Left ventricle myocardium inferior (tissue), 1 donor: ENCODE data around the gene CECR2. TPM values are rescaled to one million over a fixed set of nuclear protein-coding genes. Genes with fewer than 3 reads are reported as not detected.
"Not testable (repeated sequence)": the region's sequence is repeated elsewhere in the genome, so short reads cannot be mapped to it uniquely, and the experiment has no call there.

ENCODE experiments used
- DNase-seq: peaks from one replicate; pipeline ENCODE4 v3.0.0-alpha.2; 2020
- H3K27ac ChIP-seq: fragments of 200-600 bp; replicated peaks from 2 replicates; pipeline ENCODE4 v1.8.0; 2021
- H3K27me3 ChIP-seq: fragments of 200-600 bp; 2 replicates; pipeline ENCODE4 v1.8.0; 2021; ENCODE audit warnings: low read depth
- H3K36me3 ChIP-seq: fragments of 200-600 bp; 2 replicates; pipeline ENCODE4 v1.8.0; 2021
- H3K4me1 ChIP-seq: fragments of 200-600 bp; 2 replicates; pipeline ENCODE4 v1.8.0; 2021
- H3K4me3 ChIP-seq: fragments of 200-600 bp; 2 replicates; pipeline ENCODE4 v1.8.0; 2021; ENCODE audit warnings: mild to moderate bottlenecking, moderate library complexity
- H3K9me3 ChIP-seq: fragments of 200-600 bp; replicated peaks from 2 replicates; pipeline ENCODE4 v1.8.0; 2021
- CTCF ChIP-seq: fragments of 200-600 bp; IDR thresholded peaks from 2 replicates; pipeline ENCODE4 v1.8.0; 2021; ENCODE audit warnings: antibody characterized with exemption, mild to moderate bottlenecking, borderline replicate concordance
- intact Hi-C: fragments of 100-400 bp; cut with micrococcal nuclease; formaldehyde crosslinking; loops from one replicate; pipeline ENCODE4 v1.11.0; 2022
- total RNA-seq: library from RNA; stranded (reverse); fragmentation: NEBNext Ultra II Directional; extraction: Animal tissue kit (Norgen Biotek cat#: 25700); gene quantifications from one replicate; pipeline ENCODE4 v1.2.1, GENCODE V29; 2021
- donor health status: DM: no; HTN: yes; CAD: no; lungs with severe emphysema.

The CECR2 gene
- total RNA-seq, 1 donor from 2014 or later, result 3.1 TPM

GRCh38 chr22:17412232-17412631, 43.0 kb downstream of the CECR2 start:
- DNase-seq, result no peak
- H3K27me3 ChIP-seq, result no peaks in the 10 kb centered on the region
- intact Hi-C loops, result no loop called here

GRCh38 chr22:17418890-17419324, 49.6 kb downstream of the CECR2 start:
- Histone ChIP-seq H3K36me3 (no peaks in the 10 kb centered on the region), H3K9me3 (no peaks in the 10 kb centered on the region), H3K27me3 (no peaks in the 10 kb centered on the region), H3K4me1 (no peaks in the 10 kb centered on the region), H3K27ac (no peak overlapping the region), H3K4me3 (no peak overlapping the region)
- DNase-seq, result no peak
- no peak for TF ChIP-seq CTCF
- intact Hi-C loops, result no loop called here

More at GRCh38 chr22:17412232-17412631, 43.0 kb downstream of the CECR2 start:
- H3K4me1 ChIP-seq, result peaks cover 34% of the 10 kb centered on the region
- TF ChIP-seq CTCF, result no peak
- no peak overlapping the region for H3K4me3 ChIP-seq
- H3K27ac ChIP-seq, result no peak overlapping the region
- no peaks in the 10 kb centered on the region for H3K9me3 ChIP-seq
- no peaks in the 10 kb centered on the region for H3K36me3 ChIP-seq

DNA sequence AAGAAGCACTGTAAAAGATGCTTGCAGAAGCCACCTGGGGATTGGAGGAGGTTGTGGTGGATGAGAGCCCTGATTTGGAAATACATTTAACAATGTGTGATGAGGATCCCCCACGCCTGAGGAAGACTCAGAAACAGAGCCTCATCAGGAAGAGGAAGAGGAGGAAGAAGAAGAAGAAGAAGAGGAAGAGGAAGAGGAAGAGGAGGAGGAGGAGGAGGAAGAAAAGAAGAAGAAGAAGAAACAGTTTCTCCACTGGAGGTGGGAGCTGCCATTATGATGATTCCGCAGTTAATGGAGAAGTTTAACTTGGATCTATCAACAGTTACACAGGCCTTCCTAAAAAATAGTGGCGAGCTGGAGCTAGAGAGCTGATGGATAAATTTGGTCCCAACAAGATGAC, 50.1 kb downstream of the CECR2 start:
- no peak overlapping the region for H3K27ac ChIP-seq
- no peaks in the 10 kb centered on the region for H3K36me3 ChIP-seq
- no peak for TF ChIP-seq CTCF
- no peak for DNase-seq
- H3K4me3 ChIP-seq, result no peak overlapping the region
- H3K9me3 ChIP-seq, result no peaks in the 10 kb centered on the region
- intact Hi-C loops, result no loop called here
- H3K4me1 ChIP-seq, result no peaks in the 10 kb centered on the region
- H3K27me3 ChIP-seq, result no peaks in the 10 kb centered on the region

- no peaks in the 10 kb centered on the region for H3K9me3 ChIP-seq
- DNase-seq, result no peak
- H3K27me3 ChIP-seq, result no peaks in the 10 kb centered on the region
- intact Hi-C loops, result no loop called here
- no peaks in the 10 kb centered on the region for H3K4me1 ChIP-seq
- H3K27ac ChIP-seq, result no peak overlapping the region
- no peak overlapping the region for H3K4me3 ChIP-seq
- no peaks in the 10 kb centered on the region for H3K36me3 ChIP-seq
- no peak for TF ChIP-seq CTCF
Observed at GRCh38 chr22:17422736-17423343, 53.6 kb downstream of the CECR2 start.

- TF ChIP-seq CTCF, result no peak
- no peak for DNase-seq
- no peak overlapping the region for H3K27ac ChIP-seq
- H3K9me3 ChIP-seq, result no peaks in the 10 kb centered on the region
- H3K4me3 ChIP-seq, result no peak overlapping the region
- no peaks in the 10 kb centered on the region for H3K27me3 ChIP-seq
- no peaks in the 10 kb centered on the region for H3K4me1 ChIP-seq
- intact Hi-C loops, result no loop called here
- H3K36me3 ChIP-seq, result no peaks in the 10 kb centered on the region
Observed at GRCh38 chr22:17423616-17424015, 54.4 kb downstream of the CECR2 start.

DNA sequence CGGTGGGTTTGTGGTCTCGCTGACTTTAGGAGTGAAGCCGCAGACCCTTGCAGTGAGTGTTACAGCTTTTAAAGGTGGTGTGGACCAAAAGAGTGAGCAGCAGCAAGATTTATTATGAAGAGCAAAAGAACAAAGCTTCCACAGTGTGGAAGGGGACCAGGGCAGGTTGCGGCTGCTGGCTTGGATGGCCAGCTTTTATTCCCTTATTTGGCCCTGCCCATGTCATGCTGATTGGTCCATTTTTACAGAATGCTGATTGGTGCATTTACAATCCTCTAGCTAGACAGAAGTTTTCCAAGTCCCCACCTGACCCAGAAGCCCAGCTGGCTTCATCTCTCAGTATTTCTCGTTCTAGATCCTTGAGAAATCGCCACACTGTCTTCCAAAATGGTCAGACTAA, 58.3 kb downstream of the CECR2 start:
- H3K9me3 ChIP-seq, intact Hi-C loops, DNase-seq, H3K4me3 ChIP-seq, H3K27me3 ChIP-seq, H3K36me3 ChIP-seq, H3K27ac ChIP-seq: not testable (repeated sequence)
- H3K4me1 ChIP-seq, result peaks cover 26% of the 10 kb centered on the region
